IMR-90 (cell line): ENCODE data around the gene DLL4. TPM values are rescaled to one million over a fixed set of nuclear protein-coding genes. Genes with fewer than 3 reads are reported as not detected.
A peak's percentile ranks its signal among the peaks of the same experiment; 100 is the strongest.
"Not testable (repeated sequence)": the region's sequence is repeated elsewhere in the genome, so short reads cannot be mapped to it uniquely, and the experiment has no call there.

Experiments
- ATAC-seq: fragments of 200-7000 bp; cut with Tn5 transposase; 2 replicates; pipeline ENCODE4 v1.9.1; 2020; ENCODE audit warnings: low read depth, mild to moderate bottlenecking, moderate library complexity
- BruUV-seq: library from RNA; stranded (reverse); fragments of 400-500 nt; replicated peaks from 2 replicates; lab custom pipeline; 2021; lab: Mats Ljungman, UMichigan
- CTCF ChIA-PET: fragments of 300-600 bp; formaldehyde crosslinking; extraction: SDS; loops from one replicate; lab custom pipeline; 2021; ENCODE audit warnings: antibody characterized with exemption; lab: Yijun Ruan, JAX
- POLR2A ChIA-PET: fragments of 300-600 bp; sonication (Branson Sonifier 250); formaldehyde crosslinking; loops from one replicate; lab custom pipeline; 2022; ENCODE audit warnings: antibody characterized with exemption; ENCODE audit not compliant: unreplicated experiment; lab: Charles Lee
- DNase-seq: peaks from one replicate; pipeline ENCODE4 v3.0.0; 2013
- H2AFZ ChIP-seq: replicated peaks from 2 replicates; pipeline ENCODE3; 2013; ENCODE audit warnings: low read length, mild to moderate bottlenecking; ENCODE audit not compliant: poor library complexity
- H2AK5ac ChIP-seq: 2 replicates; pipeline ENCODE4 v1.6.1; 2013; ENCODE audit warnings: low read depth, low read length, inconsistent platforms
- H2AK9ac ChIP-seq: replicated peaks from 2 replicates; pipeline ENCODE3; 2013; ENCODE audit warnings: mild to moderate bottlenecking, low read depth, low read length, moderate library complexity; ENCODE audit not compliant: poor library complexity
- H2BK120ac ChIP-seq: 2 replicates; pipeline ENCODE4 v1.6.1; 2013; ENCODE audit warnings: low read depth, low read length, inconsistent platforms
- H2BK15ac ChIP-seq: 3 replicates; pipeline ENCODE4 v1.6.1; 2013; ENCODE audit warnings: low read depth, low read length, inconsistent platforms
- H2BK20ac ChIP-seq: 2 replicates; pipeline ENCODE4 v1.6.1; 2013; ENCODE audit warnings: low read depth, mild to moderate bottlenecking, inconsistent platforms, low read length, moderate library complexity
- H2BK5ac ChIP-seq: 2 replicates; pipeline ENCODE4 v1.6.1; 2013; ENCODE audit warnings: mild to moderate bottlenecking, low read depth, low read length, inconsistent platforms; ENCODE audit not compliant: poor library complexity, severe bottlenecking
- H3K14ac ChIP-seq: replicated peaks from 2 replicates; pipeline ENCODE4 v1.6.1; 2013; ENCODE audit warnings: low read depth, low read length, inconsistent platforms
- H3K18ac ChIP-seq: 2 replicates; pipeline ENCODE4 v1.6.1; 2013; ENCODE audit warnings: low read depth, low read length, control low read depth
- H3K23ac ChIP-seq: 2 replicates; pipeline ENCODE4 v1.6.1; 2013; ENCODE audit warnings: low read depth, low read length, inconsistent platforms
- H3K27ac ChIP-seq: 2 replicates; pipeline ENCODE4 v1.5.1; 2013; ENCODE audit warnings: mild to moderate bottlenecking, control low read depth, low read length; ENCODE audit not compliant: insufficient read depth
- H3K27me3 ChIP-seq: 2 replicates; pipeline ENCODE4 v1.6.1; 2013; ENCODE audit warnings: low read length; ENCODE audit not compliant: control insufficient read depth, insufficient read depth
- H3K36me3 ChIP-seq: 2 replicates; pipeline ENCODE4 v1.6.1; 2013; ENCODE audit warnings: low read length, mixed read lengths; ENCODE audit not compliant: control insufficient read depth, insufficient read depth
- H3K4ac ChIP-seq: 2 replicates; pipeline ENCODE4 v1.6.1; 2013; ENCODE audit warnings: low read depth, low read length, inconsistent platforms
- H3K4me1 ChIP-seq: 2 replicates; pipeline ENCODE4 v1.6.1; 2013; ENCODE audit warnings: low read length, mixed read lengths; ENCODE audit not compliant: control insufficient read depth, insufficient read depth
- H3K4me2 ChIP-seq: 2 replicates; pipeline ENCODE4 v1.6.1; 2013; ENCODE audit warnings: low read depth, mild to moderate bottlenecking, control low read depth, low read length, moderate library complexity
- H3K4me3 ChIP-seq: 2 replicates; pipeline ENCODE4 v1.5.1; 2013; ENCODE audit warnings: low read depth, mild to moderate bottlenecking, control low read depth, low read length, moderate library complexity; ENCODE audit not compliant: insufficient read depth
- H3K56ac ChIP-seq: 2 replicates; pipeline ENCODE4 v1.6.1; 2013; ENCODE audit warnings: low read length, inconsistent platforms; ENCODE audit not compliant: insufficient read depth; ENCODE audit errors: extremely low read depth
- H3K79me1 ChIP-seq, 2 experiments: 2 replicates each; pipeline ENCODE4 v1.6.1; 2013; ENCODE audit warnings: low read length in 2 of 2, inconsistent platforms in 1 of 2, low read depth in 1 of 2
- H3K9ac ChIP-seq: 2 replicates; pipeline ENCODE4 v1.6.1; 2013; ENCODE audit warnings: low read depth, low read length, control low read depth
- H3K9me1 ChIP-seq: 2 replicates; pipeline ENCODE4 v1.6.1; 2013; ENCODE audit warnings: low read length, inconsistent platforms; ENCODE audit not compliant: insufficient read depth
- H3K9me3 ChIP-seq: 2 replicates; pipeline ENCODE4 v1.6.1; 2013; ENCODE audit warnings: low read length; ENCODE audit not compliant: control insufficient read depth, insufficient read depth
- H4K20me1 ChIP-seq: 2 replicates; pipeline ENCODE4 v1.6.1; 2013; ENCODE audit warnings: low read length, inconsistent platforms; ENCODE audit not compliant: insufficient read depth
- H4K5ac ChIP-seq: 2 replicates; pipeline ENCODE4 v1.6.1; 2013; ENCODE audit warnings: mild to moderate bottlenecking, low read depth, low read length, control low read depth
- H4K8ac ChIP-seq, 2 experiments: 2 replicates each; pipeline ENCODE4 v1.6.1; 2013; ENCODE audit warnings: low read depth in 2 of 2, low read length in 2 of 2, control low read depth in 1 of 2, inconsistent platforms in 1 of 2
- H4K91ac ChIP-seq: 2 replicates; pipeline ENCODE4 v1.6.1; 2013; ENCODE audit warnings: low read depth, low read length, inconsistent platforms; ENCODE audit not compliant: insufficient read depth
- ELK1 ChIP-seq: fragments of 150-350 bp; IDR thresholded peaks from 2 replicates; pipeline ENCODE4 v1.6.1; 2016; ENCODE audit warnings: low read depth, mild to moderate bottlenecking, low read length, moderate library complexity, borderline replicate concordance
- MXI1 ChIP-seq: IDR thresholded peaks from 2 replicates; pipeline ENCODE4 v1.6.1; 2012; ENCODE audit warnings: low read depth, mild to moderate bottlenecking, low read length, moderate library complexity, borderline replicate concordance
- POLR2A ChIP-seq: IDR thresholded peaks from 2 replicates; pipeline ENCODE4 v1.6.1; 2012; ENCODE audit warnings: mild to moderate bottlenecking, low read depth, low read length
- RAD21 ChIP-seq: IDR thresholded peaks from 2 replicates; pipeline ENCODE4 v1.6.1; 2012; ENCODE audit warnings: low read length, improper control_type of control experiment
- WGBS, 2 experiments: methylation state at CpG; one replicate each; pipeline versions ENCODE4 v1.1.5 to v1.1.7; 2013; ENCODE audit warnings: missing lambda C conversion rate in 2 of 2; ENCODE audit not compliant: insufficient read length in 1 of 2; ENCODE audit errors: extremely low coverage in 2 of 2; 5-methylcytosine and 5-hydroxymethylcytosine counted together
- dilution Hi-C: fragments of 300-500 bp; cut with HindIII; formaldehyde crosslinking; loops from one replicate; pipeline ENCODE4 v1.14.3; 2018; ENCODE audit warnings: low sequenced_read_pairs; ENCODE audit not compliant: unreplicated experiment
- in situ Hi-C: fragments of 300-500 bp; cut with MboI; formaldehyde crosslinking; loops from 3 replicates; pipeline ENCODE4 v1.14.3; 2019; ENCODE audit warnings: low sequenced_read_pairs, inconsistent platforms, mixed read lengths
- intact Hi-C: fragments of 100-400 bp; cut with micrococcal nuclease; formaldehyde crosslinking; loops from 2 replicates; pipeline ENCODE4 v1.10.0; 2022
- polyA plus RNA-seq, 3 experiments: library from polyadenylated mRNA; depleted of rRNA; stranded (reverse); fragments of >200 nt; gene quantifications; 2 replicates each; pipeline ENCODE4 v1.2.3, GENCODE V29; 2012; ENCODE audit warnings: low replicate concordance in 1 of 3
- total RNA-seq: library from RNA; depleted of rRNA; stranded (reverse); fragments of >200 nt; gene quantifications from 2 replicates; pipeline ENCODE4 v1.2.3, GENCODE V29; 2012

The DLL4 gene
- total and polyA plus RNA-seq, 2 of the 4 experiments (the other 2 are of a cell fraction): 1.8 to 3.4 TPM

GRCh38 chr15:40953713-40954074, 24.6 kb downstream of the DLL4 start (continued):
- TF ChIP-seq MXI1: no peak
- no peak for TF ChIP-seq RAD21
- TF ChIP-seq ELK1: no peak
- no peak for TF ChIP-seq POLR2A

DNA sequence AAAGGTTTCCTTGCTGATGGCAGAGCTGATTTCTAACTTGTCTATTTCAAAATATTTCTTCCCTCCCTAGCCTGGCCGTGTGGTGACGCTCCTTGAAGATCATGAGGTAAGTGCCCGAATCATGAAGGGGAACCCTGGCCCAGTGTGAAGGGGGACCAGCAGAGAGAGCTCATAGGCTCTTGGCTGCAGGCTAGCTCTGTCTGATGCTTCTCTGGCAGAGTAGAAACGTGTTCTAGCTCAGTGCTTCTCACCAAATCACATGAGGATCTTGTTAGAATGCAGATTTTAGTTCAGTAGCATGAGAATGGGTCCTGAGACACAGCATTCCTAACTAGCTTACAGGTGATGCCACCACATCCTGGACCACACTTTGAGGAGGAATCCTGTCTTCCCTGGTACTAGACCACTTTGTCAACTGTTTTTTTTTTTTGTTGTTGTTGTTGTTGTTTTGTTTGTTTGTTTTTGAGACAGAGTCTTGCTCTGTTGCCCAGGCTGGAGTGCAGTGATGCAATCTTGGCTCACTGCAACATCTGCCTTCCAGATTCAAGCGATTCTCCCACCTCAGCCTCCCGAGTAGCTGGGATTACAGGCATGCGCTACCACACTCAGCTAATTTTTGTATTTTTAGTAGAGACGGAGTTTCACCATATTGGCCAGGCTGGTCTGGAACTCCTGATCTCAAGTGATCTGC, 25.2 kb downstream of the DLL4 start:
- peaks cover 18 to 62% of the 10 kb centered on the region in 2 experiments for H3K79me1 ChIP-seq
- H3K27me3 ChIP-seq, H3K9me3 ChIP-seq, in situ Hi-C loops, ATAC-seq, DNase-seq, H3K18ac ChIP-seq, H2BK15ac ChIP-seq, H4K5ac ChIP-seq, dilution Hi-C loops, H2BK20ac ChIP-seq: not testable (repeated sequence)
- ChIA-PET CTCF (interaction anchor here (0.9 to 4.6 kb wide), 3 partner anchors 13 to 64 kb away, joined by 5 to 23 read pairs (median 11); no protein-coding TSS in a partner anchor), POLR2A (interaction anchor here (0.6 to 1.2 kb wide), 4 partner anchors 58 to 826 kb away, joined by 3 to 12 read pairs (median 4); no protein-coding TSS in a partner anchor)
- H3K27ac ChIP-seq: peak overlapping the region; percentile 73
- peak overlapping the region; percentile 70 for H3K4me3 ChIP-seq
- peak overlapping the region; percentile 66 for H4K91ac ChIP-seq
- WGBS, 2 experiments: 40% methylated on average over 2 of the region's 8 CpGs; no CpG with 5 or more reads in 1 of the 2 experiments
- BruUV-seq: TSS peak; percentile 67
- H2AK5ac ChIP-seq: peak overlapping the region; percentile 3; the same call in 1 of the 2 replicates
- H2BK120ac ChIP-seq: peak overlapping the region; percentile 4
- H3K9me1 ChIP-seq: peaks cover 32% of the 10 kb centered on the region
- peak overlapping the region; percentile 98 for H3K23ac ChIP-seq
- peak overlapping the region; percentile 37 for H2BK5ac ChIP-seq
- H3K9ac ChIP-seq: peak overlapping the region; percentile 80
- peaks cover 55% of the 10 kb centered on the region for H4K20me1 ChIP-seq
- peak overlapping the region; percentile 48 to 83; a peak in 2 of 4 replicates for H4K8ac ChIP-seq
- H3K36me3 ChIP-seq: peaks cover 28% of the 10 kb centered on the region
- H2AK9ac ChIP-seq: peak overlapping the region; percentile 99
- peak overlapping the region; percentile 54; the same call in 1 of the 2 replicates for H3K56ac ChIP-seq
- H3K4me1 ChIP-seq: peaks cover 31% of the 10 kb centered on the region
- peak overlapping the region; percentile 87 for H3K4ac ChIP-seq
- peak overlapping the region; percentile 96 for H2AFZ ChIP-seq
- H3K14ac ChIP-seq: peak overlapping the region; percentile 77
- intact Hi-C loops: loop anchor here (5.0 kb wide), 1 partner anchor 63 kb away; no protein-coding TSS in a partner anchor
- peak overlapping the region; percentile 85 for H3K4me2 ChIP-seq
